NB4 (cell line): ENCODE measurements around the gene TAF3.

Experiments
- CTCF ChIP-seq: IDR thresholded peaks from one replicate; pipeline ENCODE4 v1.5.1; 2012; ENCODE audit warnings: low read depth, low read length
- POLR2A ChIP-seq: IDR thresholded peaks from 2 replicates; pipeline ENCODE4 v1.6.1; 2011; ENCODE audit warnings: mild to moderate bottlenecking; ENCODE audit not compliant: insufficient read length; ENCODE audit errors: extremely low read depth

DNA sequence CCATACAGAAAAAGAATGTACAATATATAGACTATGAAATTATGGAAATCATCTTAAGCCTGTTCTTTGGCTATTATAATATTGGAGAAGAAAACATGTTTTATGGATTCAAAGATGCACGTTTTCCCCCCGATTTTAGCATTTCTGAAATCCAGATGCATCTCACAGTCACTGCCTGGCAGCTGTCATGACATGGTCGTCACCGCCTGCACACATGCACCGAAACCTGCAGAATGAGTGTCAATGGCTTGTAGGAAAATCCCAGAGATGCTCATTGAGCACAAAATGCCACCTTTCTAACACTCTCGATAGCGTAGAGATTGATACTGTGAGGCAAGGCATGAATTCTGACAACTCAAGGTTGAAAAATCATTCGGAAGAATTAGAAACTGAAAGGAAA, 115.5 kb downstream of the TAF3 start:
- TF ChIP-seq CTCF, result no peak
- no peak for TF ChIP-seq POLR2A
